Midbrain (tissue), 1 donor: ENCODE data around the gene SPATA21.
"Not testable (repeated sequence)": the region's sequence is repeated elsewhere in the genome, so short reads cannot be mapped to it uniquely, and the experiment has no call there.

ENCODE experiments used
- DNase-seq: peaks from one replicate; lab custom pipeline; 2025; lab: John Stamatoyannopoulos, UW

SPATA21 gene, protein sequence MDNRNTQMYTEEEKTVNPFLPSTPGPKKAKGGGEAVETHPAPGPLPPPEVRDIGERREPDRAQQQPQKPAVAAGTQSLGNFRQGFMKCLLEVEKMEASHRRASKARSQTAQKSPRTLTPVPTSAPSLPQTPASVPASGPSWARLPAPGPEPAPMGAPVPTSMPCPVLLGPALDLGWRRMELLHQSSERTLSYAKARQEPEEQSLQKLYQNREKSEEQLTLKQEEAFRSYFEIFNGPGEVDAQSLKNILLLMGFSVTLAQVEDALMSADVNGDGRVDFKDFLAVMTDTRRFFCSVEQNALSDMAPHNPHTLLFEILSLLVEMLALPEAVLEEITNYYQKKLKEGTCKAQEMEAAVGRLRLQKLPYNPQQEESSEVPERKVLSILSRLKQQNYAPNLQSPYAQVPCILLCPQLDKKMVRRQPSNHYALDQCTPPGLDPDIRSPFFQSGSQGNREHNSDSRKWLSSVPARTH

DNA sequence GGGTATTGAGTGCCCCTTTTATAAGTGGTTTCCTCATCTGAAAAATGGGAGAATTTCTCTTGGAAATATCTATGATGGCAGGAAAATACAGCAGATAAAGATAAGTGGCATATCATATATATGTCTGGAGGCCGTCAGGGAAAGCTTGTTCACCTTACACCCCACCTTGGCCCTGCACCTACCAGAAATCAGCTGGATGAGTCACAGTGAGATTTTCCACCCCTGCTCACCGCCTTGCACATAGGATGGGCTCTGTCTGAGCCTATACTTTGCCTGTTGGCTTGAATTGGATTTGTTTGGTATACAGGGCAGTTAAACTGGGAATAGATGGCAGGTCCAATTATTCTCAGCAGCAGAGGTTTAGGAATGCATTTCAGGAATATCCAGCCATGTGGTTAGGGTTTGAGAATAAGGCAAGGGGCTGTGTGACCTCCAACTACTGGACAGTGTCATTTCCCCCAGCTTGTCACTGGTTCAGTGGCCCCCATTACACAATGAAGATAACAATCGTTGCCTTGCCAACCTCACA is at the start of gene SPATA21:
Gene SPATA21, minus strand, starts transcription at position 479 of the 529 bp plus-strand sequence. CDS start 6,053 bp downstream, outside the sequence.
- DNase-seq = no peak

DNA sequence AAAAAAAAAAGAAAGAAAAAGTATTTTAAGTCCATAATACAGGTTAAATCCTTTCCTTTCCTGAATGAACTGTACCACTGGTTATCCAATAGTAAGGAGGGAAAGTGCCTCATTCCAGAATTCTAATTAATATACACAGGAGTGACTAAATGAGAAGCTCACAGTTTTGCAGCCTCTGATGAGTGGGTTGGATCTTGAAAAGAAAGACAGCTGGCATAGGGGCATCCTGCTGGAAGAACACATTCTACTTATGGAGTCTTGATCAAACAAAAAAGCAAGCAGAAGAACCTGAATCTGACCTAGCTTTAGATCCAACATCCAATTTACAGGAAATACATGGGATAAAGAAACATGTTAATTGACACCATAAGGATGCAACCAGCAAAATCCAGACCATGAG is 49.8 kb upstream of the SPATA21 start:
- not testable (repeated sequence) for DNase-seq

DNA sequence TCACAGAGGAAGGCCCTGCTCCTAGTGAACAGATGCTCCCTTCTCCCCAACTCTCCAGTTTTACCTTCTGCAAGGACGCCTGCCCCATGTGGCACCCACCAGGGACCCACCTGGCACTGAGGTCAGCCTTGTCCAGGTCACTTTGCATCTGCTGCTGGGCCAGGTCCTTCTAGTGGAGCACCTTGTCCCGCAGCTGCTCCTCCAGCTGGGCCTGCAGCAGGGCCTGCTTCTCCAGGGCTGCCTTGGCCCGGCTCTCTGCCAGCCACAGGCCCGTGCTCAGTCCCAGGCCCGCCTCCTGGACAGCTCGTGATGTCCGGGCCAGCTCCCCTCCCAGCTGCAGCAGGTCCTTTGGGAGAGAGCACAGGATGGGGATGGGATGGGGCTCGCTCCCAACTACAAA is 49.1 kb upstream of the SPATA21 start:
- DNase-seq = not testable (repeated sequence)

DNA sequence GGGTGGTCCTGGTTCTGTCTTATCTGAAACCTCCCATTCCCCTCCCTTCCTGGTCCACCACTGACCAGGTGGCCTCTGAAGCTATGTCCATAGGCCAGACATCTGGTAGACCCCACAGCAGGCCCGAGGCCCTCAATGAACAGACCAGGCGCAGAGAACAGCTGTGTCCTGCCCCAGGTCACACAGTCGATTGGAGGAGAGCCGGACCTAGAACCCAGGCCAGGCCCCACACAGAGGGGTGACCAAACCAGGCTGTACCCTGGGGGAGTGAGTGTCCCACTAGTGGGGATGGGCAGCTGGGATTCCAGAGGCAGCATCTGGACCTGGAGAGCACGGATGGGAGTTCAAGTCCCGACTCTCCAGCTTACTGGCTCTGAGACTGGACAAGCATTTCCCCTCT is 47.7 kb upstream of the SPATA21 start:
- no peak for DNase-seq

DNA sequence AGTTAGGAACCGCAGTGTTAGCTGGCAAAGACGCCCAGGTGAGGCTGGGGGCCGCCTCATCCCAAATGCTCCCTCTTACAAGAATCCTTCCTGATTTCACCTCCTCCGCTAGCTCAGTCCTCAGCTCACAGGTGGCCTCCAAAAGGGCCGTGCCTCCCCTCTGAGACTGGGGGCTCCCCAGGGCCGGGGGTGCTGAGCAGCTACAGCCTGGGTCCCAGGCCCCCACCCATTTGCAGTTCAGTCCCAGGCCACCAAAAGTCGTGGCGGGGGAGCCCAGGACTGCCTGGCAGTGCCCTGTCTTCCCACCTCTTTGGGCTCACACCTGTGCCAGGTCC is 47.2 kb upstream of the SPATA21 start:
- no peak for DNase-seq

DNA sequence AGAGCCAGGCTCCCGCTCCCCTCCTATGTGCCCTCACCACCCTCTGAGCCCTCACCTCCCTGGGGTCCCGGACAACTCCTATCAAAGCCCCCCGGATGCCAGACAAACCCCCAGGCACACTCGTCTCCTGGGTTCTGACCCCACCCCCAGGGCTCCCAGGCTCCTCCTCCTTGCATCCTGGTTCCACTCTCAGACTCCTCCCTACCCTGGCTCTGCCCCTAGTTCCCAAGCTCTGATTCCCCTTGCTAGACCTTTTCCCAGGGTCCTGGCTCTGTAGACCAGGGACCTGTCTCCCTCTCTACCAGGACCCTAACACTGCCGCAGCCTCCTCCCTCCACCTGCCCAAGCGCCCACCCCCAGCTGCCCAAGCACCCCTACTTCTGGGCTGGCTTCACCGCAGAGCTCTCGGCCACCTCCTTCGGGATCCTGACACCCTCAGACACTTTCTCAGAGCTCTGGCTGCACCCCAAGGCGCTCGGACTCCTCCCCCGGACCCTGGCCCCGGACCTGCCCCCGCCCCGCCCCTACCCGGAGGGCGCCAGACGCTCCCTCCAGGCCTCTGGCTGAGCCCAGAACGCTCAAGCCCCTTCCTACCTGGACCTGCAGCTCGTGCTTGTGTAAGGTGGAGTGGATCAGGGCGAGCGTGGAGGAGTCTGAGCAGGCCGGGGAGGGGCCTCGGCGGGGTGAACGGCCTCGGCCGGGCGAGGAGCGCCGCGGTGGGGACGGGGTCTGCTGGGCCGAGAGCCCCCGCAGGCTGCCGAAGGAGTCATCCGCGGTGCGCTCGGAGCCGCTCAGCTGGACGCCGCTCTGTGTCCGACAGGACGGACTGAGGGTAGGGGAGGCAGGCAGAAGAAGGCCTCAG is 46.6 kb upstream of the SPATA21 start:
- DNase-seq = not testable (repeated sequence)

DNA sequence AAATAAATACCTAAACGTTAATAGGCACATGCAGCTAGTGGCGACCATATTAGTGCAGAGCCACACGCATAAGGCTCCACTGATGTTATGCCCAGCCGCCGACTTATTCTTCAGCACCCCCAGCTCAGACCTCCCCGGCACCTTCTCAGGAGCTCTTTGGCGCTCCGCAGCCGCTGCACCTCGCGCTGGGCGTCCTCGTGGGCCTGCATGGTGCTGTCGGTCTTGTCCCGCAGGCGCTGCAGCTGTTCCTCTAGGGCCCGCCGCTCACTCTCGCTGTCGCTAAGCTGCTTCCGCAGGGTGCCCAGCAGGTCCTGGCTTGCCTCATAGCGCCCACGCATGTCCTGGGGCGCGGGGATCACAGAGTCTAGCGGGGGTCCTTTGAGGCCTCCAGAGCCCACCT is 45.9 kb upstream of the SPATA21 start:
- DNase-seq = not testable (repeated sequence)

DNA sequence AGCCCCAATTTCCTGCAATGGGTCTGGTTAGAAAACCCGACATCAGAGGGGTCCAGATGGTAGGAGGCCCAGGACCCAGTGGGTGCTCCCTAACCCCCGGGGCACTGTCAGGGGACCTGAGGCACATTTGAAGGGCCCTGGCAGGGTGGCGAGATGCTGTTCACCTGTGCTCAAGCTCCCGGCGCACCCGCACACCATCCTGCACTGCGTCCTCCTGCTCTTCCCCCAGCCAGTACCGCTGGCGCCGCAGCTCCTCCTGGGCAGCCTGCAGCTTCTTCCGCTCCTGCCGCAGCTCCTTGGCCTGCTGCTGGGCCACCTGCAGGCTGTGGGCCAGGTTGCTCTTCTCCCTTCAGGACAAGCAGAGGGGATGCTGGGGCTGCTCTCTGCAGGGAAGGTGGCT is 40.9 kb upstream of the SPATA21 start:
- no peak for DNase-seq

DNA sequence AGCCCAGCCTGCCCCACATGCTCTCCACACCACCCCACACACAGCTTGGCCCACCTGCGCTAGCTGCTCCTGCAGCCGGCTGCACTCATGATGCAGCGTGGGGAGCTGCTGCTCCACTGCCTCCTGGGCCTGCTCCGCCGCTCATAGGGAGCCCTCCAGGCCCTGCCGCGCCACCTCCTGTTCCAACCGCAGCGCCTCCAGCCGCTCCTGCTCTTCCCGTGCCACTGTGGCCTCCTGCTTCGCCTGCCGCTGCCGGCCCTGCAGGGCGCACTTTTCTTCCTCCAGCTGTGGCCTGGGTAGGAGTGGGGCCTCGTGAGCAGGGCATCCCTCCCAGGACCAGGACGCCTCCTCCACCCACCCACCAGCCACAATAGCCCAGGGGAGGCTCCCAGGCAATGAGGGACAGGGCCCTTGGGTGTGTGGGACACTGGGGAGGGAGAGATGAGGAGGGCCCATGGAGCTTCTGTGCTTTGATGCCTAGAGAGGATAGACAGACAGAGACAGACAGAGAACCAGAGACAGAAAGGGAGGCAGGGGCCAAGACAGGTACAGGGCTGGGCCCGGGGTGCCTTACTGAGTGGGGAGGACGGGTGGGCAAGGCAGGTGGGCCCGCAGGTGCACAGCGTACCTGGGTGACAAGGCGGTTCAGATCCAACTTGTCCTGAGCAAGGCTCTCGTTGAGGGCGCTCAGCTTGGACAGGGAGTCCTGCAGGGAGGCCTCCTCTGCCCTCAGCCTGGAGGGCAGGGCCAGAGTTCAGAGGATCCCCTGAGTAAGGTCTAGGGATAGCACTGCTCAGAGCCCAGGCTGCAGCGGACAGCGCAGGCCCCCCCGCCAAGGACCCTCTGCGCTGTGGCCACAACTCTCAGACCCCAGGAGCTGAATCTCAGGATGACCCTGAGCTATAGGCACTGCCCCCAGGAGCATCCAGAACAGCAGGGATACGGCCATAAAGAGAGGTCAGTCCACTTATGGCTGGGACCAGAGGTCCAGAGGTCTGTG is 38.8 kb upstream of the SPATA21 start:
- not testable (repeated sequence) for DNase-seq

DNA sequence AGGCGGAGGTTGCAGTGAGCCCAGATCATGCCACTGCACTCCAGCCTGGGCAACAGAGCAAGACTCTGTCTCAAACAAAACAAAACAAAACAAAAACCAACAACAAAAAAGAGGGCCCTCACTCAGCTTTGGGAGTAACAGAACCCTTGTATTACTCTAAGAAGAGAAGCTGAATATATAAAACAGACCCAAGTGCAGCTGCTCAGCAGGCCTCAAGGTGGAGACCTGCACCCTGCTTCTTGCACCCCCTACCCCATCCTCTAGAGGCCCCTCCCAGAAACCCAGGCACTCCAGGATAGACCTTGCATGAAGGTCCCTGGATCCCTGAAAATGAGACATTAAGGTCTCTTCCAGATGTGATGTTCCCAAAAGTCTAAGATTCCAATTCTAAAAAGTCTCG is 37.7 kb upstream of the SPATA21 start:
- not testable (repeated sequence) for DNase-seq

DNA sequence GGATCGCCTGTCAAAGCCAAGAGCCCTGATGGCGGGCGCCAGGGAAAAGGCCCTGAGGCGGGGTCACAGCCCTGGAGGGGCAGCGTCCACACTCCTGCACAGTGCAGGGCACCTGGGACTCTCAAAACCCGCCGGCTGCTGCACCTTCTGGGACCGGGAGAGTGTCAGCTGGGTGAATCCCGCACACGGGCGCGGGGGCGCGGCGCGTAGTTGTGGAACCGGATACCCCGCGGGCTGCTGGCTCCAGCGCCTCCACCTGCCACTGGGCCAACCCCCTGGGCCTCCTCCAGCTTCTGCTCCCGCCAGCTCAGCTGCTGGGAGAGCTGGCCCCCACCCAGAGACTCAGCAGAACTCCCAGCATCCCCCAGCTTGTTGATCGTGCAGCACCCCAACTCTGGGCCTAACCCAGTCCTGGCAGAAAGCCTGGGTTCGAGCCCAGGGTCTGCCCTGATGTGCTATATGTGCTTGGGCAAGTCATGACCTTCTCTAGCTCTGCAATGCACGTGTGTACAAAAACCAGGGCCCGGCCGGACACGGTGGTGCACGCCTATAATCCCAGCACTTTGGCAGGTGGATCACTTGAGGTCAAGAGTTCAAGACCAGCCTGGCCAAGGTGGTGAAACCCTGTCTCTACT is 37.1 kb upstream of the SPATA21 start:
- DNase-seq = no peak

DNA sequence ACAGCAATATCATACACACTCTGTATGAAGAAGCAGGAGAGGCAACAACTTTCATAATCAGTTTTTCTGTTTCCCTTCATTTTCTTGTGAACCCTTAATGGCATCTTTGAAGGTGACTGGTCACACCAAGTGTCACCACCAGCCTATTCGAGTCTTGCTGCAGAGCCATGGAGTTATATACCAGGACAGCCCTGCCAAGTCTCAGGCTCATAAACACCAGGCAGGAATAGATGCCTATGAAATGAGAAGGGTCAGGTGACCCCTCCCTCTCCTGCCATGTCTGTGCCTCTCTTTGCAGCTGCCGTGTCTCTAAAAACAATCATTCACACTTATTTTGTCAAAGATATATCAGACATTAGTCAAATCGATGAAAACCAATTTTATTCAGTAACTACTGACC is 31.3 kb upstream of the SPATA21 start:
- DNase-seq = no peak

DNA sequence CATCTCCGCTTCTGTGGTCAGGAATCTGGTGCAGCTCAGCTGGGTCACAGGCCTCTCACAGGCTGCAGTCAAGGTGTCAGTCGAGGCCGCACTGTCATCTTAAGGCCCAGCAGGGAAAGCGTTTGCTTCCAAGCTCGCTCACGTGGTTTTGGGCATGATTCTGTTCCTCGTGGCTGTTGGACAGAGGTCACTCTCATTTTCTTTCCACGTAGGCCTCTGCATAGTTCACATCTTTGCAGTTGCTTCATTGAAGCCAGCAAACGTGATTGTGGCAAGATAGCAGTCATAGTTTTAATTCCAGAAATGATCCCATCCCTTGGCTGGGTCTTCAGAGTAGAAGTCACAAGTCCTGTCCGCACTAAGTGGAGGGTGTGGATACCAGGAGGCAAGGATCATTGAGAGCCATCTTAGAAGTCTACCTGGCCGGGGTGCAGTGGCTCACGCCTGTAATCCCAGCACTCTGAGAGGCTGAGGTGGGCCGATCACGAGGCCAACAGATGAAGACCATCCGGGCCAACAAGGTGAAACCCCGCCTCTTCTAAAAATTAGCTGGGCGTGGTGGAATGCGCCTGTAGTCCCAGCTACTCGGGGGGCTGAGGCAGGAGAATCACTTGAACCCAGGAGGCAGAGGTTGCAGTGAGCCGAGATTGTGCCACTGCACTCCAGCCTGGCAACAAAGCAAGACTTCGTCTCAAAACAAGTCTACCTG is 27.8 kb upstream of the SPATA21 start:
- no peak for DNase-seq

DNA sequence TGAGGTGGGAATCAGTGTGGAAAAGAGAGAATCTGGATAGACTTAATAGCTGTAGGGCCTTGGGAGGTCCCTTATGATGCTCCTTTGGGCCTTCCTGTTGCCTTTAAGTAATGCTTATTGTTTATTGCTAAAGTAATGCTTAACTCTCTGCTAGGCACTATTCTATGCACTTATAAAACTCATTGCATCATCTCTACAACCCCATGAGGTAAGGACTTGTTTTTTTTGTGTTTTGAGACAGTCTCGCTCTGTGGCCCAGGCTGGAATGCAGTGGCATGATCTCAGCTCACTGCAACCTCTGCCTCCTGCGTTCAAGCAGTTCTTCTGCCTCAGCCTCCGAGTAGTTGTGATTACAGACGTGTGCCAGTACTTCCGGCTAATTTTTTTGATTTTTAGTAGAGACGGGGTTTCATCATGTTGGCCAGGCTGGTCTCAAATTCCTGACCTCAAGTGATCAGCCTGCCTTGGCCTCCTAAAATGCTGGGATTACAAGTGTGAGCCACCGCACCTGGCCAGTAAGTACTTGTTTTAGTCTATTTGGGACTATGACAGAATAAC is 25.6 kb upstream of the SPATA21 start:
- no peak for DNase-seq

DNA sequence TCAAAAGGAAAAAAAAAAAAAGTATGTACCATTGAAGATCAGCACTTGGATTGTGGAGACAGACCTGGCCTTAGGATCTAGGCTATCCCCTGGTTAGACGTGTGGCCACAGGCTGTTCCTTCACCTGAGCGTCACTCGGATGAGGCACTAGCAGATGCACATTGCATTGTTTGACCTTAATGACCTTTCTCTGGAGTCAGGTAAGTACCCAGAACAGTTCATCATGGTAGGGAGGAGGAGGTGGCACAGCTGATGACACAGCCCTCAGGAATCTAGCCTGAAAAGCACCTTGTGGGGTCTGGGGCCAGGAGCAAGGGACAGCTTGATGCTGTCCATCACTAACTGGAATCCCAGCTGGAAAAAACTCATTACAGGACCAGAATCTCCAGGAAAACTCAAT is 24.5 kb upstream of the SPATA21 start:
- no peak for DNase-seq

DNA sequence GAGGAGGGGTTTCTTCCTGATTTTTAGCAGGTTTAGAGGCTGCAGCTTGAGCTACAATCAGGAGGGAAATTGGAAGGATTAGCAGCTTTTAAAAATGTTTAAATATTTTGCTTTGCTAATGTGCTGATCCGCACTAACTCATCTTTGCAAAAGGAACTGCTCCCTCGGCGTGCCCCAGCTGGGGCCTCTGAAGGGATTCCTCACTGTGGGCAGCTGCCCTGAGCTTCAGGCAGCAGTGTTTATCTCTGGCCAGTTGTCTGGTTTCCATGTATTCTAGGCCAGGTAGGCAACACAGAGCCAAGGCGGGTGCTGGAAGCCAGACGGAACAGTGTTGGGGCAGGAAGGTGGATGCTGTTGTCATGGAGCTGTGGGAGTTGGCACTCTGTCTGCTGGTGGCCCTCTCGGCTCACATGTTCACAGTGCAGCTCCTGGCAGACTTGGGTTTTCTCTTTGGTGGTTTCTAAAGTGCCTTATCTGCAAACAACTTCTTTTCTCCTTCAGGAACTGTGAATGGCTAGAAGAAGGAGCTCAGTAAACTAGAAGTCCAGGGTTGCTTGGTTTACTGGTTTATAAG is 22.2 kb upstream of the SPATA21 start:
- peak; percentile 25 for DNase-seq

DNA sequence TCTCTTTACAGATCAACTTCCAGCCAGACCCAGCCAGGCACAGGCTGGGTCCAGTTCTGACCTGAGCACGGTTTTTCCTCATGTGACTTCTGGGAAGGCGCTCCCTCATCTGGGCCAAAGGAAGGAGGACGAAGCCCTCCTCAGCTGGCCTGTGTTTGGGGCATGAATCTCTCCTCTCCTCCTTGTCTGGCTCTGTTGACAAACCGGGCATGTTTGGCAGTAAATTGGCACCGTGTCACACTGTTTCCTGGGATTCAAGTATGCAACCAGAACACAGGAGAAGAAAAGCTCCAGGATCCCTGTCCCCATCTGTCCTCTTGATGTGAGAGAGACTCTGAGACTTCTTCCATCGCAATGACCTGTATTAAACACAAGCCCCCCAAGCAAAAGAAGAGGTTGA is 21.6 kb upstream of the SPATA21 start:
- DNase-seq = peak; percentile 15

DNA sequence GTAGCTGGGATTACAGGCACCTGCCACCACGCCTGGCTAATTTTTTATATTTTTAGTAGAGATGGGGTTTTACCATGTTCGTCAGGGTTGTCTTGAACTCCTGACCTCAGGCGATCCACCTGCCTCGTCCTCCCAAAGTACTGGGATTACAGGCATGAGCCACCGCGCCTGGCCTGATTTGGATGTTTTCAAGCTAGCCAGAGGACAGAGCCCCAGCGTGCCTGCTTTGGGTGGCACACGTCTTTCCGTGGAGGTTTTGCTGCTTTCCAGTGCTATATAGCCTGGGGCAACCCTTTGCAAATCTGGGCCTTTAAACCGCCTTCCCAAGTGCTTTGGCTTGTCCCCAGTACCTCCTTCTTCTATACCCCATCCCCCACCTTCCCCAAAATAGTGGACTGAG is 18.9 kb upstream of the SPATA21 start:
- DNase-seq = not testable (repeated sequence)

DNA sequence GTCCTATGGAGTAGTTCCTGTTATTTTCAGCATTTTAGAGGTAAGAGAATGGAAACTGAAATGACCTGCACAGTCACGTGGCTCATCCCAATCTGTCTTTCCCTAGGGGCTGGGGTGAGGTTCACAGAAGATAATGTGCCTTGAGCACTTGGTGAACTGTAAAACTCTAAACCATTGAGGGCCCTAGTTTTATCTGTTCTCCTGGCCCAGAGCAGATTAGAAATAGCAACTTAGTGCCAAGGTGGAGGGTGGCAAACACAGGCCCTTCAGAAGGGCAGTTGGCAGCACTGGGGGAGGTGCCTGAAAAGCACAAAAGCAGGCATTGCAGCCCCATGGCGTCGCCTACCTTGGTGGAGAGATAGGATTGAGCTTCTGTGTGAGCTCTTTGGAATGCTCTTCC is 17.7 kb upstream of the SPATA21 start:
- DNase-seq = not testable (repeated sequence)
